Pons (tissue), 1 donor: ENCODE results near the gene DEAF1.

Experiments
- DNase-seq: peaks from one replicate; pipeline ENCODE4 v3.0.0-alpha.2; 2016; ENCODE audit warnings: low spot score

DEAF1 gene

GRCh38 chr11:721247-721740 lies 26.3 kb upstream of the DEAF1 start:
- DNase-seq, result no peak

- DNase-seq, result no peak
Observed at GRCh38 chr11:720642-721246, 25.7 kb upstream of the DEAF1 start.

- DNase-seq, result no peak
Observed at GRCh38 chr11:720017-720641, 25.1 kb upstream of the DEAF1 start.

DNA sequence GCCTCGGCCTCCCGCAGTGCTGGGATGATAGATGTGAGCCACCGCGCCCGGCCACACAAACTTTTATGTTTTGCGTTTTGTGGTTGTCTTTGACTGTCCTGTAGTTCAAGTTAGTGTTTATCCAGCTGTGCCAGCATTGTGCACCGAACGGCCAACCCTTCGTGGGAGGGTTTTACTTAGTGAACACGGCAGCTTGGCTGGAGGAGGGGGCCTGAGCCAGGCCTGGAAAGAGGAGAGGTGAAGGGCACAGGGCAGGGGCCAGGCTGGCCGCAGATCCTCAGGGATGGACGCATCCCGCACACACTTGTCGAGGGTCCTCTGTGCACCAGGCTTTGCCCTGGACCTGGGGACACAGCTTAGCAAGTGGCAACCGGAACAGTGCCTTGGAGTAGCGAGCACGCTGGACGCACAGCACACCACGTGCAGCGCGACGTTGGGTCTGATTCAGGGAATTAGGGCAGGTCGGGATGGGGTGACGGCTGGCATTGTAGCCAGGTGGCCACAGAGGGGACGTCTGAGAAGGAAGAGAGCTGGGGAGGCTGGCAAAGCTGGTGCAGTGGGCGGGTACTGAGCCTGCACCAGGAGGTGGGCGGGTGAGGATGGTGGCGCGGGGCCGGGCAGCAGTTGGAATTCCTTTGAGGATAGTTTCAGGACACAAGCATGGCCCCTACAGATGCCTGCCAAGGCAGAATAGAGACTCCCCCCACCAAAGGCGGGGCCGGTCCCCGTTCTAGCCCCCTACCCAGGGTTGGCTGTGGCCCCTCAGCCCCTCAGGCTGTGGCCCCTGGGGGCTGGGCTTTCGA lies 24.4 kb upstream of the DEAF1 start:
- no peak for DNase-seq

DNA sequence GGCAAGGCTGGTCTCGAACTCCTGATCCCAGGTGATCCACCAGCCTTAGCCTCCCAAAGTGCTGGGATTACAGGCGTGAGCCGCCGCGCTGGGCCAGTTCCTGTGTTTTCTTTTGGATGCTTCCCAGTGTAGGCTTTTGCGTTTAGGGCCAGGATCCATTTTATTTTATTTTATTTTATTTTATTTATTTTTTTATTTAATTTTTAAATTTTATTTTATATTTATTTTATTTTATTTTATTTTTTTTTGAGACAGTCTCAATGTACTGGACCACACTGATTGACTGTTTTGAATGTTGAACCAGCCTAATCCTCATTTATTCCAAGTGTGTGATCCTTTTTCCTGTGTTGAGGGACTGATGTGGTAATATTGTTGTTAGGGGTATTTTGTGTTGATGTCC lies 19.4 kb upstream of the DEAF1 start:
- no peak for DNase-seq

GRCh38 chr11:709109-709997 lies 14.3 kb upstream of the DEAF1 start:
- no peak for DNase-seq

GRCh38 chr11:708511-708910 lies 13.5 kb upstream of the DEAF1 start:
- DNase-seq, result no peak

DNA sequence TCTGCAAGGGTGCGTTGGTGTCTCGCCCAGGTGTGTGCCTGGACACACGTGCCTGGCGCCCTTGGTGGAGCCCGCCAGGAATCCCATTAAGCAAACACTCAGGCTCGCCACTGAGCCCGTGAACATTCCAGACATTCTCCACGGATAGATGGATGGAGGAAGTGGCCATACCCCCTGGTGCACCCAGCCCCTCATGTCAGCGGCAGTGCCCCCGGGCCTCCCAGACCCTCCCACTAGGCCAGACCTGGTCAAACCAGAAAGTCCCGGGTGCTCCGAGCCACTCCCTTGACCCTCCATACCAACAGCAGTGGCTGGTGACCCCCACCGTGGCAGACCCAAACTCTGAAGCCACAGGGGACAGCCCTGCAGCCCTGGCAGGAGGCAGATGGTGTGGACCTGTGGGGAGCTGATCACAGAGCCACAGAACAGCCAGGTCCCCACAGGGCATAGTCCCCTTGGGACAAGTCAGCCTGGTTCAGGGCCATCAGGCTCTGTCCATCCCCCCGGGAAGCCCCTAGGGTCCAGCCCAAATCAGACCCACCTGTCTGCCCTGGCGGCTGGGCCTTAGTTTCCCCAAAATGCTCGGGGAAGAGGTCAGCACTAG lies 12.9 kb upstream of the DEAF1 start:
- DNase-seq, result no peak

- DNase-seq, result no peak
Observed at GRCh38 chr11:706957-707816, 12.2 kb upstream of the DEAF1 start.

DNA sequence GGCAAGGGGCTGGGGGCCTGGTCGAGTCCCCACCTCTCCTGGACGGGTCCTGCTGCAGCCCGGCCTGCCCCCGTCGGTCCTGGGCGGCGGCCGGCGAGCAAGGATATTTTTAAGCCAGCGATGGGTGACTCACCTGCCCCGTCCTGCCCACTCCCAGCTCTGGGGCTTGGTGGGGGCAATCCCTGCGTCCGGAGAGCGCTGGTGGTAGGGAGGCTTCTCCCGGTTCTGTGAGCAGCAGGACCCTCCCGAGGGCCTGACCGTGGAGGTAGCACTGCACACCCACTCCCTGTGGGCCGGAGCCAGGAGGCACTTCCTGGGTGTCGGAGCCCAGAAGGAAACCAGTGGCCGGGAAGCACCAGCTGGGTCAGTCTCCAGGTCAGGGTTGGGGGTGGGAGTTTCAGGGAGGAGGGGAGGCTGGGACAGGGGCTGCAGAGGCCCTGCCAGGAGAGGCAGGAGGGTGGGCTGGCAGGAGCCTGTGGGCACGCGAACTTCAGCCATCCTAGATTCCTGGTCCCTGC lies 11.5 kb upstream of the DEAF1 start:
- DNase-seq, result no peak

GRCh38 chr11:705646-706438 lies 10.8 kb upstream of the DEAF1 start, which contains the start of gene EPS8L2:
Gene EPS8L2 (plus strand): TSS chr11:706231. CDS start chr11:709408, 3,177 bp downstream.
- DNase-seq, result no peak

- no peak for DNase-seq
Observed at GRCh38 chr11:704781-705645, 10.0 kb upstream of the DEAF1 start.

DNA sequence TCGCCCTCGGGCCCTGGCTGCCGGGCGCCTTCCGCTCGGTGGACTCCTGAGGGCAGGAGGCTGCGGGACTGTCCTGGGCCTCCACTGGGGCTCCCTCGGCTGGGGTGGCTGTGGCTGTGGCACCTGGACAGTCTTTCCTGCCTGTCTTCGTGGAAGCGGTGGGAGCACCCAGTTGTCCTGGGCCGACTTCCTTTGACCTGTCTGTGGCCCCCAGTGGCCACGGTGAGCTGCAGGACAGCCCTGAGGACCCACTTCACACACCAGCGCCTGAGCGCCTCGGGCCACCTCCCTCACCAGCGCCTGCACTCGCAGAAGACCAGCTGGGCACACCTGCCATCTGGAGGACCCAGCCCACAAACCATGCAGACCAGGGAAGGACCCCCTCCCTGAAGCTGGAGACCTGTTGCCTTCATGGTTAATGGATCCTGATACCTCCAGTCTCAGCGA lies 9.2 kb upstream of the DEAF1 start:
- no peak for DNase-seq

DNA sequence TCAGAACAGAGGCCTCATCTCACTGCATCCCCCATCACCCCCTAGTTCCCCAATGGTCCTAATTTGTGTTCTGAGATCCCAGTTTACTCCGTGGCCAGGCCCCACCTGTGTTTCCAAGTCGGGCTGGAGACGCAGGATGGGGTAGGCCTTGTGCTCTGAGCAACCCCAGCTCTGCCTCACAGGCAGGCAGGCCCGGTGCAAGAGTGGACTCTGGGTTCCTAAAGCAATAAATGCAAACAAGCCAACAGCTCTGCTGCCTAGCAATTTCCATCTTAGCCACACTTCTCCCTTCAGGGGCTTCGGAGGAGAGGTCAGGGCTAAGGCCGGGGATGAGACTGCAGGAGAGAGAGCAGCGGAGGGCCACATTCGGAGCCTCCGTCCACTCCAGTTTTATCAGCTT lies 8.5 kb upstream of the DEAF1 start:
- no peak for DNase-seq

DNA sequence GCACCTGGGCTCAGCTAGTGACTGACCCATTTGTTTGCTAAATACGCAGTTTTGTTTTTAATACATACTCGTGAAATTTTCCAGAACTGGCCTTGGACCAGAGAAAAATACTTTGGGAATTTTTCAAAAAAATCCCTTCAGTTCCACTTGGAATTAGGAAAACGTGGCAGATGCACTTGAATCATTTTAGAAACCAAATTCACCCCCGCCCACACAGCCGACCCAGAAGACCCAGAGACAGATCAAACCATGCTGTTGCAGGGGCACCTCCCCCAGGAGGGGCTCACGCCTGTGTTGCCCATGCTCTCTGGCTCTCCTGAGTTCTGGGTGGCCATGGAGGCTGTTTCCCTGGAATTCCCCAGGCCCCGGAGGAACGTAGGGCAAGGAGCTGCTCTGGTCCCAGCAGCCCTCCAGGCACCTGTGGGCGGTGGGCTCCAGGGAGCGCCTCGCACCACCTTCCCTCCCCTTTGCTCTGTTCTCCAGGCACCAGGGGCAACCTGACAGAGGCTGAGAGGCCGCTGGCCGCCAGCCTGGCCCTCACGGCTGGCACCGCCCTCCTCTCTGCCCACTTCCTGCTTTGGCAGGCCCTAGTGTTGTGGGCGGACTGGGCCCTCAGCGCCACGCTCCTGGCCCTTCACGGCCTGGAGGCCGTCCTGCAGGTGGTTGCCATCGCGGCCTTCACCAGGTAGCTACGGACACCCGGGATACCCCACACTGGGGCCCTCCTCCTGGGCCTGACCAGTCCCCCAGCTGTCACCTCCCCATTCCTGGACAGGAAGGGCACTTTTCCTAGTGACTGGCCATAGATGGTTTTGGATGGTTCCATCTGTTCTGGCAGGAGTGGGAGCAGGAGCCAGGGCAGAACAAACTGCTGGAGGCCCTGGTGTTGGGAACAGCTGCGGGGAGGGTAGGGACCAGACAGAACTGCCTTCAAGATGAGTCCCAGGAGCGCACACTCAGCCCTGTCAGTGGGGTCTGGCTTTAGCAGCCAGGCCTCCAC lies 7.7 kb upstream of the DEAF1 start:
- peak; percentile 21 for DNase-seq

DNA sequence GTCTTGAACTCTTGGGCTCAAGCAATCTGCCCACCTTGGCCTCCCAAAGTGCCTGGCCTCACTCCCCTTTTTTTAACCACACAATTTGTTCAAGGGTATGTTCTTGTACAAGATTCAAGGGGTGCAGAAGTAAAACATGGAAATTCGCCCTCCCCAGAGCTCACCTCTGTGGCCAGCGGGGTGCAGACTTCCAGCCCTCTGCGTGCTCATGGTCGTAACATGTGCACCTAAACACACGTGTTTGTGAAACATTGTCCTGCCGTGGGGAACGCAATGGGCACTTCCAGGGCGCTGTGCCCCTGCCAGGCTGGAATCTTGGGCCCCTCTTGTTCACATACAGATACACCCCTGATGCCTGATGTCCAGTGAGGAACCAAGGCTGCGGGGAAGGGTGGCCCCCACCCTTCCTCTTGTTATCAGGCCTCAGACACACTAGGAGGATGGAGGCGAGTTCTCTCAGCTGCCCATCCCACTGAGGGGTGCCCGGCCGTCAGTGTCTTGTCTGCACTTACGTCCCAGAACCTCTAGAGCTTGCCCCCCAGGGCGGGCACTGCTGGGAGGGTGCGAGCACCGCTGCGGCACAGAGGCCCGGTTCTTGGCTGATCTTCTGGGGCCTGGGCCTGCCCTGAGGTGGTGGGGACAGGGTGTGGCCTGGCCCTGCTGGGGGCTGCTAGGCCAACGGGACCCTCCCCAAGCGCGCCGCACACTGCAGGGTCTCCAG lies 6.9 kb upstream of the DEAF1 start:
- DNase-seq, result no peak

DNA sequence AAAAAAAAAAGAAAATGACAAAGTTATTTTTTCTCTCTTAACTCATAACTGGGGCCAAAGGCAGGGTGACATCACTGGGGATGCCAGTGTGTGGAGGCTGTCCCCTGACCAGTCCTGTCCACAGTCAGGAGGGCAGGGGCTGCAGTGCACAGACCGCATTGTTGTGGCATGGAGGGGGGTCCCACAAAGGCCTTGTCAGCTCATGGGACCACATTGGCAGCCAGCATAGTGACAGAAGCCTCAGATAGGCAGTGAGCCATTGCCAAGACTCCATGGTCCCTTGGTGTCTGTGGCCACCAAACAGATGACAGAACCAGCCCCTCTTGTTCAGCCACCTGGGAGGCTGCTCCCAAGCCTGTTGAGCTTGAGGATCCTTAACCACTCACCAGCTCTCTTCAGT lies 4.7 kb upstream of the DEAF1 start:
- no peak for DNase-seq
